HG02610 (cell line): ENCODE measurements around the gene RAB39A.
A peak's percentile ranks its signal among the peaks of the same experiment; 100 is the strongest.

Experiments
- ATAC-seq: cut with Tn5 transposase; IDR thresholded peaks from one replicate; pipeline ENCODE4 v1.9.1; 2021; ENCODE audit warnings: mild to moderate bottlenecking, moderate library complexity; ENCODE audit not compliant: unreplicated experiment

RAB39A gene

GRCh38 chr11:107961480-107961879, 33.2 kb downstream of the RAB39A start:
- ATAC-seq = no peak

GRCh38 chr11:107962181-107962580, 33.9 kb downstream of the RAB39A start:
- no peak for ATAC-seq

- no peak for ATAC-seq
Observed at GRCh38 chr11:107963091-107963490, 34.8 kb downstream of the RAB39A start.

- no peak for ATAC-seq
Observed at GRCh38 chr11:107969219-107969618, 41.0 kb downstream of the RAB39A start.

- no peak for ATAC-seq
Observed at GRCh38 chr11:107970049-107970448, 41.8 kb downstream of the RAB39A start.

GRCh38 chr11:107973641-107974040, 45.4 kb downstream of the RAB39A start:
- no peak for ATAC-seq

- no peak for ATAC-seq
Observed at GRCh38 chr11:107988397-107989158, 60.3 kb downstream of the RAB39A start.

- ATAC-seq = no peak
Observed at GRCh38 chr11:107991868-107992414, 63.7 kb downstream of the RAB39A start.

- ATAC-seq = no peak
Observed at GRCh38 chr11:107996006-107996776, 67.9 kb downstream of the RAB39A start.

GRCh38 chr11:107998761-107999160, 70.5 kb downstream of the RAB39A start:
- ATAC-seq = no peak

- no peak for ATAC-seq
Observed at GRCh38 chr11:107999759-108000455, 71.7 kb downstream of the RAB39A start.

- ATAC-seq = no peak
Observed at GRCh38 chr11:108002476-108002875, 74.2 kb downstream of the RAB39A start.

- no peak for ATAC-seq
Observed at GRCh38 chr11:108003623-108004022, 75.4 kb downstream of the RAB39A start.

GRCh38 chr11:108007819-108008218, 79.6 kb downstream of the RAB39A start:
- no peak for ATAC-seq

- peak; percentile 82 for ATAC-seq
Observed at GRCh38 chr11:108008656-108009496, 80.6 kb downstream of the RAB39A start, which contains the start of gene CUL5. TSS of gene CUL5 (plus strand) at chr11:108008898. CDS start at chr11:108009349, 451 bp downstream.

GRCh38 chr11:108009497-108010370, 81.5 kb downstream of the RAB39A start:
- peak; percentile 6 for ATAC-seq

- ATAC-seq = no peak
Observed at GRCh38 chr11:108012139-108012725, 84.0 kb downstream of the RAB39A start.
